ENCODE data around the gene CX3CL1. TPM values are rescaled to one million over a fixed set of nuclear protein-coding genes. Genes with fewer than 3 reads are reported as not detected.

The CX3CL1 gene
- total RNA-seq, 1 experiment from 2014 or later: 1.7 TPM

DNA sequence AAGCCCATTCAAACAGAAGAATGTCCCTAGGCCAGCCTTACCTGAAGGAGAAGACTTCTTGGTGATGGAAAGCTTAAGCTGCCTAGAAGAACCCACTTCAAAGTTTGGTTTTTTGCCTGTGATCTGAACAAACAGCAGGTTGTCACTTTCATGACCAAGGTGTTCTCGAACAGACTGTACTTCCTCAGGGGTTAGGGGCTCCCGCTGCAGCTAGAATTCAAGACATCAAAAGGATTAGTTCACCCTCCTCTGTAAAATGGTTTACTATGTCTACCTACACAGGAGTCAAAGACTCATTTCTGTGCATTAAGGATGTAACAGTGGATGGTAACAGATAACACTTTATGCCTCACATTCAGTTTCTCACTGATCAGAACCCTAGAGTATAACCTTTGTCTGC lies 61.7 kb downstream of the CX3CL1 start:
- H3K23me2 ChIP-seq (ENCODE audit: insufficient read length, low read depth, low read length, poor library complexity, severe bottlenecking): no peaks in the 10 kb centered on the region
- no peaks in the 10 kb centered on the region for H3K4me1 Mint-ChIP-seq
- no peak overlapping the region for H3K4me3 Mint-ChIP-seq
- H3K4me1 ChIP-seq (ENCODE audit: insufficient read depth, low read length): no peaks in the 10 kb centered on the region
- H4K91ac ChIP-seq (ENCODE audit: insufficient read length, low read depth, low read length): no peak overlapping the region
- WGBS (ENCODE audit: extremely low coverage, insufficient read length, low lambda C conversion rate): no CpG with 5 or more reads among the region's 2 CpGs
- H3K27ac Mint-ChIP-seq: no peak overlapping the region
- no peak overlapping the region for H2BK5ac ChIP-seq (ENCODE audit: insufficient read length, low read length)
- H3K79me2 ChIP-seq (ENCODE audit: insufficient read depth, low read length): no peaks in the 10 kb centered on the region
- DNase-seq: no peak
- H2AK5ac ChIP-seq (ENCODE audit: insufficient read length, low read length): no peak overlapping the region
- no peak overlapping the region for H3T11ph ChIP-seq (ENCODE audit: low read length)
- H2BK15ac ChIP-seq (ENCODE audit: low read depth, low read length): no peak overlapping the region
- H3K79me1 ChIP-seq (ENCODE audit: insufficient read depth, low read depth, low read length, poor library complexity, severe bottlenecking): no peaks in the 10 kb centered on the region
- no peak overlapping the region for H3K18ac ChIP-seq (ENCODE audit: insufficient read length, low read depth, low read length)
- no peak overlapping the region for H4K8ac ChIP-seq (replicated peaks; ENCODE audit: insufficient read length, low read depth, low read length)
- H3K4ac ChIP-seq (ENCODE audit: low read depth, low read length): no peak overlapping the region
- no peak overlapping the region for H3K56ac ChIP-seq (ENCODE audit: insufficient read length, low read depth, low read length)
- H3K36me3 Mint-ChIP-seq (ENCODE audit: insufficient read depth in 1 of 3, low read depth in 3 of 3): peaks cover 42 to 83% (median 76%) of the 10 kb centered on the region in 3 experiments
- H2BK120ac ChIP-seq (ENCODE audit: low read depth, low read length, poor library complexity, severe bottlenecking): no peak overlapping the region
- no peak overlapping the region for H3K14ac ChIP-seq (ENCODE audit: insufficient read depth, low read length)
- no peak overlapping the region for H3K4me2 ChIP-seq (ENCODE audit: insufficient read depth, insufficient read length, low read length)
- no peak overlapping the region for H2BK20ac ChIP-seq (ENCODE audit: low read depth, low read length, poor library complexity, severe bottlenecking)
- no peak overlapping the region for H2BK12ac ChIP-seq (ENCODE audit: insufficient read length, low read depth, low read length)
- H3K9ac ChIP-seq (ENCODE audit: extremely low read depth, insufficient read length, low read length): no peak overlapping the region
- H3K23ac ChIP-seq (ENCODE audit: insufficient read length, low read depth, low read length): no peak overlapping the region
- no peaks in the 10 kb centered on the region for H3K9me3 ChIP-seq (ENCODE audit: control insufficient read depth, low read depth, low read length)
- H2AFZ ChIP-seq (ENCODE audit: low read length): no peak overlapping the region
- no peak overlapping the region for H4K5ac ChIP-seq (ENCODE audit: insufficient read length, low read depth, low read length)
- TF ChIP-seq, protein P1, sequence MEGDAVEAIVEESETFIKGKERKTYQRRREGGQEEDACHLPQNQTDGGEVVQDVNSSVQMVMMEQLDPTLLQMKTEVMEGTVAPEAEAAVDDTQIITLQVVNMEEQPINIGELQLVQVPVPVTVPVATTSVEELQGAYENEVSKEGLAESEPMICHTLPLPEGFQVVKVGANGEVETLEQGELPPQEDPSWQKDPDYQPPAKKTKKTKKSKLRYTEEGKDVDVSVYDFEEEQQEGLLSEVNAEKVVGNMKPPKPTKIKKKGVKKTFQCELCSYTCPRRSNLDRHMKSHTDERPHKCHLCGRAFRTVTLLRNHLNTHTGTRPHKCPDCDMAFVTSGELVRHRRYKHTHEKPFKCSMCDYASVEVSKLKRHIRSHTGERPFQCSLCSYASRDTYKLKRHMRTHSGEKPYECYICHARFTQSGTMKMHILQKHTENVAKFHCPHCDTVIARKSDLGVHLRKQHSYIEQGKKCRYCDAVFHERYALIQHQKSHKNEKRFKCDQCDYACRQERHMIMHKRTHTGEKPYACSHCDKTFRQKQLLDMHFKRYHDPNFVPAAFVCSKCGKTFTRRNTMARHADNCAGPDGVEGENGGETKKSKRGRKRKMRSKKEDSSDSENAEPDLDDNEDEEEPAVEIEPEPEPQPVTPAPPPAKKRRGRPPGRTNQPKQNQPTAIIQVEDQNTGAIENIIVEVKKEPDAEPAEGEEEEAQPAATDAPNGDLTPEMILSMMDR (conservative IDR thresholded peaks at IDR 0.05): no peak
- no peak overlapping the region for H3K27ac ChIP-seq (ENCODE audit: insufficient read length, low read depth, low read length)
- no peaks in the 10 kb centered on the region; the same call in 1 of the 2 replicates for H3K27me3 ChIP-seq (ENCODE audit: insufficient read depth, low read length)
- no peaks in the 10 kb centered on the region for H3K27me3 Mint-ChIP-seq (ENCODE audit: low read depth)
- no peaks in the 10 kb centered on the region for H4K20me1 ChIP-seq (ENCODE audit: control insufficient read depth, insufficient read depth, insufficient read length)
- H3K9me3 Mint-ChIP-seq: no peaks in the 10 kb centered on the region

Other genes with a start within 250 kb of the CX3CL1 start
- gene PSME3IP1, start 186.5 kb upstream of the CX3CL1 start, total RNA-seq (2021): 102 and 103 TPM in 2 replicates
- gene RSPRY1, start 186.2 kb upstream of the CX3CL1 start, total RNA-seq (2021): 34.4 and 36.1 TPM in 2 replicates
- gene ARL2BP, start 127.2 kb upstream of the CX3CL1 start, total RNA-seq (2021): 18.0 and 19.2 TPM in 2 replicates
- gene PLLP, start 87.8 kb upstream of the CX3CL1 start, total RNA-seq (2021): 1.8 and 2.0 TPM in 2 replicates
- gene CCL22, start 13.7 kb upstream of the CX3CL1 start, total RNA-seq (2021): 0.09 TPM in 1 of 2 replicates, not detected in the other
- gene CCL17, start 32.3 kb downstream of the CX3CL1 start, total RNA-seq (2021): not detected in 2 replicates
- 82.8 and 85.3 TPM in 2 replicates for gene CIAPIN1, start 74.9 kb downstream of the CX3CL1 start, total RNA-seq (2021)
- 31.7 and 32.9 TPM in 2 replicates for gene COQ9, start 75.0 kb downstream of the CX3CL1 start, total RNA-seq (2021)
- 85.6 and 86.0 TPM in 2 replicates for gene POLR2C, start 90.2 kb downstream of the CX3CL1 start, total RNA-seq (2021)
- gene DOK4, start 114.0 kb downstream of the CX3CL1 start, total RNA-seq (2021): 13.1 and 13.2 TPM in 2 replicates
- 6.6 and 8.2 TPM in 2 replicates for gene CCDC102A, start 164.1 kb downstream of the CX3CL1 start, total RNA-seq (2021)
- gene ADGRG5, start 170.2 kb downstream of the CX3CL1 start, total RNA-seq (2021): 11.7 and 12.1 TPM in 2 replicates

Data from H9 (cell line).